H1 (cell line): ENCODE data around the gene MARCHF10. TPM values are rescaled to one million over a fixed set of nuclear protein-coding genes. Genes with fewer than 3 reads are reported as not detected.

ENCODE experiments used
- CTCF ChIA-PET: fragments of 300-600 bp; sonication (Branson Sonifier 250); formaldehyde crosslinking; loops from one replicate; lab custom pipeline; 2021; ENCODE audit not compliant: partially characterized antibody; lab: Charles Lee
- POLR2A ChIA-PET: fragments of 300-600 bp; sonication (Branson Sonifier 250); formaldehyde crosslinking; loops from one replicate; lab custom pipeline; 2021; ENCODE audit warnings: inconsistent platforms; ENCODE audit not compliant: partially characterized antibody; lab: Charles Lee
- DNase-seq, 2 experiments: peaks; one replicate each; pipeline versions ENCODE4 v3.0.0 to v3.0.0-alpha.2; 2010 to 2022; ENCODE audit warnings: low spot score in 2 of 2, low read depth in 1 of 2, mixed read lengths in 1 of 2
- FAIRE-seq: peaks from 2 replicates; lab custom pipeline; 2011; peaks lifted over from hg19 to GRCh38; lab: Jason Lieb, UNC
- H2AFZ ChIP-seq: 2 replicates; pipeline ENCODE4 v1.8.1; 2012; ENCODE audit warnings: low read length, inconsistent platforms
- H2AK5ac ChIP-seq: 2 replicates; pipeline ENCODE4 v1.6.1; 2013; ENCODE audit warnings: low read depth, low read length
- H2BK120ac ChIP-seq: replicated peaks from 2 replicates; pipeline ENCODE3; 2013; ENCODE audit warnings: low read depth, low read length, inconsistent platforms
- H2BK12ac ChIP-seq: 2 replicates; pipeline ENCODE4 v1.6.1; 2013; ENCODE audit warnings: low read depth, low read length
- H2BK15ac ChIP-seq: 2 replicates; pipeline ENCODE4 v1.6.1; 2013; ENCODE audit warnings: low read length
- H2BK20ac ChIP-seq: 2 replicates; pipeline ENCODE4 v1.6.1; 2013; ENCODE audit warnings: low read length
- H2BK5ac ChIP-seq: 2 replicates; pipeline ENCODE4 v1.6.1; 2013; ENCODE audit warnings: low read depth, low read length
- H3K14ac ChIP-seq: 2 replicates; pipeline ENCODE4 v1.6.1; 2013; ENCODE audit warnings: inconsistent platforms; ENCODE audit not compliant: insufficient read length
- H3K18ac ChIP-seq: 2 replicates; pipeline ENCODE4 v1.6.1; 2013; ENCODE audit warnings: low read length; ENCODE audit errors: extremely low read depth
- H3K23ac ChIP-seq: 2 replicates; pipeline ENCODE4 v1.6.1; 2013; ENCODE audit warnings: inconsistent platforms; ENCODE audit not compliant: insufficient read length
- H3K23me2 ChIP-seq: 2 replicates; pipeline ENCODE4 v1.6.1; 2013; ENCODE audit warnings: low read depth, low read length
- H3K27ac ChIP-seq: 2 replicates; pipeline ENCODE4 v1.6.1; 2011; ENCODE audit warnings: low read depth, low read length, inconsistent platforms
- H3K27me3 ChIP-seq, 4 experiments: replicated peaks in 1 of 4; 1 replicate in 1 of 4; 2 replicates in 3 of 4; pipeline versions ENCODE4 v1.6.1 to v1.8.1; 2011 to 2013; ENCODE audit warnings: low read length in 3 of 4, mild to moderate bottlenecking in 3 of 4, inconsistent platforms in 2 of 4, mixed read lengths in 2 of 4, moderate library complexity in 1 of 4; ENCODE audit not compliant: control insufficient read depth in 3 of 4, insufficient read depth in 3 of 4; ENCODE audit errors: extremely low read depth in 1 of 4
- H3K36me3 ChIP-seq, 4 experiments: 2 replicates each; pipeline versions ENCODE4 v1.6.1 to v1.8.1; 2011 to 2013; ENCODE audit warnings: mild to moderate bottlenecking in 4 of 4, low read length in 3 of 4, moderate library complexity in 2 of 4, control low read depth in 1 of 4, inconsistent platforms in 1 of 4; ENCODE audit not compliant: insufficient read depth in 4 of 4, control insufficient read depth in 2 of 4
- H3K4ac ChIP-seq: replicated peaks from 2 replicates; pipeline ENCODE3; 2013; ENCODE audit warnings: low read length, low read depth, mixed read lengths, inconsistent platforms; ENCODE audit not compliant: insufficient read length
- H3K4me1 ChIP-seq, 4 experiments: replicated peaks in 1 of 4; 1 replicate in 1 of 4; 2 replicates in 3 of 4; pipeline versions ENCODE4 v1.6.1 to v1.8.1; 2011 to 2013; ENCODE audit warnings: low read length in 3 of 4, inconsistent platforms in 2 of 4, mixed read lengths in 1 of 4; ENCODE audit not compliant: insufficient read depth in 4 of 4, control insufficient read depth in 3 of 4
- H3K4me2 ChIP-seq, 2 experiments: 2 replicates each; pipeline versions ENCODE4 v1.6.1 to v1.8.1; 2011 to 2013; ENCODE audit warnings: low read depth in 2 of 2, low read length in 2 of 2, control low read depth in 1 of 2, inconsistent platforms in 1 of 2, mild to moderate bottlenecking in 1 of 2; ENCODE audit not compliant: insufficient read depth in 1 of 2
- H3K4me3 ChIP-seq, 4 experiments: fragments of 200-600, 300-600 bp in 1 of 4; sonication (generic), shearing (Covaris generic), sonication (Bioruptor Twin) in 1 of 4; 2 replicates each; pipeline versions ENCODE4 v1.5.1 to v1.8.1; 2011 to 2016; ENCODE audit warnings: low read length in 4 of 4, low read depth in 3 of 4, control low read depth in 2 of 4, inconsistent platforms in 2 of 4, mild to moderate bottlenecking in 2 of 4, mixed read lengths in 1 of 4, moderate library complexity in 1 of 4; ENCODE audit not compliant: insufficient read depth in 2 of 4; ENCODE audit errors: extremely low read depth in 1 of 4
- H3K56ac ChIP-seq: replicated peaks from 2 replicates; pipeline ENCODE3; 2013; ENCODE audit warnings: low read depth, mild to moderate bottlenecking, mixed read lengths, low read length, inconsistent platforms; ENCODE audit not compliant: insufficient read length
- H3K79me1 ChIP-seq: 2 replicates; pipeline ENCODE4 v1.6.1; 2013; ENCODE audit warnings: low read depth, low read length, control low read depth
- H3K79me2 ChIP-seq, 2 experiments: 2 replicates each; pipeline versions ENCODE4 v1.6.1 to v1.8.1; 2012 to 2013; ENCODE audit warnings: low read length in 2 of 2, mild to moderate bottlenecking in 2 of 2, inconsistent platforms in 1 of 2; ENCODE audit not compliant: insufficient read depth in 2 of 2, control insufficient read depth in 1 of 2
- H3K9ac ChIP-seq, 4 experiments: replicated peaks in 1 of 4; 1 replicate in 1 of 4; 2 replicates in 3 of 4; pipeline versions ENCODE4 v1.6.1 to v1.8.1; 2011 to 2013; ENCODE audit warnings: low read depth in 3 of 4, low read length in 3 of 4, control low read depth in 2 of 4, mild to moderate bottlenecking in 2 of 4, moderate library complexity in 2 of 4, inconsistent platforms in 1 of 4; ENCODE audit errors: extremely low read depth in 1 of 4
- H3K9me3 ChIP-seq, 2 experiments: 2 replicates each; pipeline versions ENCODE4 v1.6.1 to v1.8.1; 2012 to 2013; ENCODE audit warnings: mild to moderate bottlenecking in 2 of 2, moderate library complexity in 2 of 2, control low read depth in 1 of 2, inconsistent platforms in 1 of 2, low read depth in 1 of 2, low read length in 1 of 2, mixed read lengths in 1 of 2; ENCODE audit not compliant: insufficient read depth in 2 of 2
- H4K20me1 ChIP-seq, 2 experiments: replicated peaks in 1 of 2; 2 replicates each; pipeline versions ENCODE3 to v1.8.1; 2011 to 2013; ENCODE audit warnings: inconsistent platforms in 2 of 2, low read length in 2 of 2, mild to moderate bottlenecking in 1 of 2; ENCODE audit not compliant: insufficient read depth in 2 of 2, control insufficient read depth in 1 of 2
- H4K5ac ChIP-seq: 2 replicates; pipeline ENCODE4 v1.6.1; 2013; ENCODE audit warnings: low read length, low read depth, mixed read lengths, inconsistent platforms; ENCODE audit not compliant: insufficient read length
- H4K8ac ChIP-seq: 2 replicates; pipeline ENCODE4 v1.8.0; 2013; ENCODE audit warnings: mild to moderate bottlenecking, moderate library complexity, low read length, inconsistent platforms; ENCODE audit not compliant: insufficient read depth; ENCODE audit errors: extremely low read depth
- H4K91ac ChIP-seq: replicated peaks from 2 replicates; pipeline ENCODE3; 2013; ENCODE audit warnings: low read length, mixed read lengths, inconsistent platforms; ENCODE audit not compliant: insufficient read length
- ASH2L ChIP-seq: fragments of 200-600, 300-600 bp; sonication (generic); IDR thresholded peaks from one replicate; pipeline ENCODE4 v1.7.1; 2017; ENCODE audit warnings: low read length
- CBX8 ChIP-seq: fragments of 300-800, 300-1000 bp; sonication (generic); IDR thresholded peaks from 2 replicates; pipeline ENCODE4 v1.7.1; 2016; ENCODE audit warnings: low read depth, low read length, borderline replicate concordance
- CEBPB ChIP-seq: IDR thresholded peaks from 2 replicates; pipeline ENCODE4 v1.6.1; 2012; ENCODE audit warnings: low read depth, low read length
- CHD2 ChIP-seq: IDR thresholded peaks from 2 replicates; pipeline ENCODE4 v1.6.1; 2012; ENCODE audit warnings: low read length, improper control_type of control experiment
- GABPA ChIP-seq: IDR thresholded peaks from 2 replicates; pipeline ENCODE4 v1.6.1; 2011; ENCODE audit warnings: mild to moderate bottlenecking, low read length, moderate library complexity, borderline replicate concordance; ENCODE audit not compliant: insufficient read depth
- KDM4A ChIP-seq: IDR thresholded peaks from one replicate; pipeline ENCODE4 v1.7.1; 2012; ENCODE audit warnings: low read depth, mild to moderate bottlenecking, moderate library complexity, low read length, inconsistent platforms; ENCODE audit not compliant: severe bottlenecking
- NANOG ChIP-seq: IDR thresholded peaks from 2 replicates; pipeline ENCODE4 v1.6.1; 2011; ENCODE audit warnings: low read length, low read depth, mild to moderate bottlenecking, inconsistent platforms; ENCODE audit not compliant: insufficient read depth, poor library complexity, severe bottlenecking
- PHF8 ChIP-seq: fragments of 200-600 bp; sonication (generic); conservative IDR thresholded peaks from 2 replicates; pipeline ENCODE4 v1.7.1; 2012; ENCODE audit warnings: low read depth, mild to moderate bottlenecking, inconsistent platforms, low read length, moderate library complexity
- POLR2A ChIP-seq, 2 experiments: IDR thresholded peaks; 1 replicate in 1 of 2; 2 replicates in 1 of 2; pipeline ENCODE4 v1.6.1; 2011; ENCODE audit warnings: low read depth in 2 of 2, low read length in 2 of 2, mild to moderate bottlenecking in 2 of 2; ENCODE audit errors: control extremely low read depth in 1 of 2
- POLR2AphosphoS5 ChIP-seq: IDR thresholded peaks from 2 replicates; pipeline ENCODE4 v1.6.1; 2011; ENCODE audit warnings: low read depth, low read length
- RBBP5 ChIP-seq: IDR thresholded peaks from 2 replicates; pipeline ENCODE4 v1.7.1; 2012; ENCODE audit warnings: low read depth, mild to moderate bottlenecking, inconsistent platforms, low read length, moderate library complexity, borderline replicate concordance
- SIX5 ChIP-seq: IDR thresholded peaks from 2 replicates; pipeline ENCODE4 v1.6.1; 2011; ENCODE audit warnings: mild to moderate bottlenecking, low read depth, low read length
- SRF ChIP-seq: IDR thresholded peaks from 2 replicates; pipeline ENCODE4 v1.6.1; 2011; ENCODE audit warnings: mild to moderate bottlenecking, low read depth, low read length, moderate library complexity
- SUZ12 ChIP-seq: fragments of 200-600 bp; sonication (generic); IDR thresholded peaks from 2 replicates; pipeline ENCODE4 v1.6.1; 2012; ENCODE audit warnings: mild to moderate bottlenecking, inconsistent platforms, low read length, moderate library complexity, mixed read lengths
- WGBS, 2 experiments: shearing (Covaris generic) in 1 of 2; methylation state at CpG; one replicate each; pipeline versions ENCODE4 v1.1.6 to v1.1.7; 2013 to 2015; ENCODE audit warnings: low lambda C conversion rate in 2 of 2, mixed read lengths in 2 of 2, inconsistent platforms in 1 of 2, low coverage in 1 of 2, missing lambda C conversion rate in 1 of 2; ENCODE audit not compliant: insufficient replicate concordance in 2 of 2, insufficient coverage in 1 of 2, insufficient read length in 1 of 2; ENCODE audit errors: extremely low coverage in 1 of 2, missing lambda C conversion rate in 1 of 2; 5-methylcytosine and 5-hydroxymethylcytosine counted together
- polyA plus RNA-seq, 7 experiments: library from polyadenylated mRNA; depleted of rRNA in 3 of 7; stranded (reverse) in 5 of 7; unstranded in 2 of 7; fragments of >200 nt in 5 of 7; fragments of 200-250 nt in 2 of 7; gene quantifications; 1 replicate in 5 of 7; 2 replicates in 1 of 7; 4 replicates in 1 of 7; pipeline versions ENCODE4 v1.2.1 to v1.2.3, GENCODE V29; 2011 to 2013; ENCODE audit warnings: missing spikeins in 2 of 7, mixed read lengths in 2 of 7
- total RNA-seq: library from RNA; stranded (reverse); fragmentation: NEBNext Ultra II Directional; extraction: Animal tissue kit (Norgen Biotek cat#: 25700); gene quantifications from 2 replicates; pipeline ENCODE4 v1.2.1, GENCODE V29; 2021

The MARCHF10 gene
- total and polyA plus RNA-seq, 2 of the 8 experiments (the other 6 are each of a cell fraction or from before 2014, with no cell fraction given), result 0.48 to 0.73 TPM

DNA sequence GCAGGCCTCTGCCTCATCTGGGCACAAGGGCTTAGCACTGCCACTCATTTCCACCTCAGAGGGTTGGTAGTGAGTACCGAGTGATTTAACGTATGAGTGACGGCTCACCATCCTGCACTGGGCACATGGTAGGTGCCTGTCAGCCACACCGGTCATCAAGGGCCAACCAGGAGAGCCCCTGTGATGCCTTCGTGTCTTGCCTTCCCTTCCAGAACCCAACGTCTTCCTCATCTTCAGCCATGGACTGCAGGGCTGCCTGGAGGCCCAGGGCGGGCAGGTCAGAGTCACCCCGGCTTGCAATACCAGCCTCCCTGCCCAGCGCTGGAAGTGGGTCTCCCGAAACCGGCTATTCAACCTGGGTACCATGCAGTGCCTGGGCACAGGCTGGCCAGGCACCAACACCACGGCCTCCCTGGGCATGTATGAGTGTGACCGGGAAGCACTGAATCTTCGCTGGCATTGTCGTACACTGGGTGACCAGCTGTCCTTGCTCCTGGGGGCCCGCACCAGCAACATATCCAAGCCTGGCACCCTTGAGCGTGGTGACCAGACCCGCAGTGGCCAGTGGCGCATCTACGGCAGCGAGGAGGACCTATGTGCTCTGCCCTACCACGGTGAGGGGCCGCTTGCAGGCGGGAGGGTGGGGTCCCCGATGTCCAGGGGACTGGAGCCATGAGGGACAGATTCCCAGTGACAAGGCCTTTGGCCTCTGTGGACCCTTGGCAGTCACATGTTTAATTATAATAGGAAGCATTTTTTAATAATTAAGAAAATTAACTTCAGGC, 143.6 kb downstream of the MARCHF10 start:
- no peak overlapping the region for H2BK120ac ChIP-seq
- no peak overlapping the region for H2BK20ac ChIP-seq
- no peak overlapping the region for H3K9ac ChIP-seq
- no peak overlapping the region for H2BK15ac ChIP-seq
- ChIA-PET POLR2A (no interaction called here), CTCF (no interaction called here)
- H3K56ac ChIP-seq, result no peak overlapping the region
- no peaks in the 10 kb centered on the region for H3K4me1 ChIP-seq
- no peak overlapping the region for H4K5ac ChIP-seq
- no peak overlapping the region for H3K4me2 ChIP-seq
- H3K23me2 ChIP-seq, result no peaks in the 10 kb centered on the region
- no peak overlapping the region for H3K27ac ChIP-seq
- no peak overlapping the region for H3K4me3 ChIP-seq
- H2BK12ac ChIP-seq, result no peak overlapping the region
- no peak overlapping the region for H2AK5ac ChIP-seq
- no peaks in the 10 kb centered on the region for H3K27me3 ChIP-seq
- DNase-seq (no peak), FAIRE-seq (no peak)
- no peak overlapping the region for H4K91ac ChIP-seq
- H4K8ac ChIP-seq, result no peak overlapping the region; the same call in 1 of the 2 replicates
- H3K9me3 ChIP-seq, result peaks cover 0 to 4% of the 10 kb centered on the region in 2 experiments; a peak in 1 of 4 replicates
- no peak overlapping the region for H2AFZ ChIP-seq
- no peak overlapping the region for H3K4ac ChIP-seq
- WGBS, 2 experiments, result 96% methylated on average over 23 of the region's 25 CpGs; no CpG with 5 or more reads in 1 of the 2 experiments
- no peaks in the 10 kb centered on the region for H3K79me1 ChIP-seq
- H3K36me3 ChIP-seq, result no peaks in the 10 kb centered on the region; a peak in 1 of 8 replicates
- H2BK5ac ChIP-seq, result no peak overlapping the region
- H4K20me1 ChIP-seq, result no peaks in the 10 kb centered on the region
- no peaks in the 10 kb centered on the region for H3K79me2 ChIP-seq
- no peak overlapping the region for H3K14ac ChIP-seq
- no peak overlapping the region for H3K23ac ChIP-seq
- no peak overlapping the region for H3K18ac ChIP-seq
- TF ChIP-seq CEBPB (no peak), PHF8 (no peak), POLR2A (IDR thresholded peaks at IDR 0.05; ENCODE audit: control extremely low read depth in 1 of 2, low read depth in 2 of 2, low read length in 2 of 2) (no peak), SIX5 (no peak), SRF (no peak), ASH2L (no peak), NANOG (no peak), POLR2AphosphoS5 (no peak), KDM4A (no peak), GABPA (no peak), CHD2 (no peak), CBX8 (no peak), SUZ12 (no peak), RBBP5 (no peak)
